ENCODE data around the gene MSL2.

- TF ChIP-seq CTCF (IDR thresholded peaks at IDR 0.05) (no peak), POLR2AphosphoS5 (IDR thresholded peaks at IDR 0.05) (no peak), POLR2A (IDR thresholded peaks at IDR 0.05) (no peak)
These were observed 1.5 kb downstream of the MSL2 start for GRCh38 chr3:136194409-136195257.

All from prostate gland (tissue), 2 donors.